ENCODE results near the gene RALGPS1. TPM values are rescaled to one million over a fixed set of nuclear protein-coding genes. Genes with fewer than 3 reads are reported as not detected.
"Not testable (repeated sequence)": the region's sequence is repeated elsewhere in the genome, so short reads cannot be mapped to it uniquely, and the experiment has no call there.

The RALGPS1 gene
- total RNA-seq, 4 donors from 2014 or later, result 2.2 to 10.3 (median 5.4) TPM

DNA sequence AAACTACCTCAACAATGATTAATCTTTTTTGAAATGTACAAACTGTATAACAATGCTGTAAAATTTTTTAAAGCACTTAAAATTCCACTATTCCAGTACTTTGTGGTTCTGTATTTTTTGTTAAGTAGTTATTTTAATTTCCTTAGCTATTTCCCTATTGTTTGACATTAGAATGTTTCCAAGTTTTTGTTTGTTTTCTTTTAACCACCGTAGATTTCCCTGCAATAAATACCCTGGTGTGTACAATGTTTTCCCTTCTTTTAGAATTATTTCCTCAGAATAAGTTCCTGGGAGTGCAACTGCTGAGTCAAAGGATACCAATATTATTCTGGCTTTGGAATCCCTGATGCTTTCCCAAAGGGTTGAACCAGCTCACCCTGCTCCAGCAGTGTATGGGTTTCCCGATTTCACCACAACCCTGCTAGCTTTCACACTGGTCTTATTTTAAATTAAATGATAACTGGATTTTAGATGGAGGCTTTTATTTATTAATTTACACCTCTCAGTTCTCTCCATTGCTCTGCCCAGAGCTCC, 228.4 kb downstream of the RALGPS1 start:
- Histone ChIP-seq H3K4me3 (no peak overlapping the region), H3K4me1 (peaks cover 41 to 54% of the 10 kb centered on the region in 2 donors), H3K9me3 (no peaks in the 10 kb centered on the region), H3K27me3 (no peaks in the 10 kb centered on the region), H3K27ac (peak overlapping the region; percentile 81 to 89 (median 87)), H3K36me3 (no peaks in the 10 kb centered on the region)
- no peak for TF ChIP-seq POLR2A (IDR thresholded peaks at IDR 0.05)
- TF ChIP-seq, protein P1, sequence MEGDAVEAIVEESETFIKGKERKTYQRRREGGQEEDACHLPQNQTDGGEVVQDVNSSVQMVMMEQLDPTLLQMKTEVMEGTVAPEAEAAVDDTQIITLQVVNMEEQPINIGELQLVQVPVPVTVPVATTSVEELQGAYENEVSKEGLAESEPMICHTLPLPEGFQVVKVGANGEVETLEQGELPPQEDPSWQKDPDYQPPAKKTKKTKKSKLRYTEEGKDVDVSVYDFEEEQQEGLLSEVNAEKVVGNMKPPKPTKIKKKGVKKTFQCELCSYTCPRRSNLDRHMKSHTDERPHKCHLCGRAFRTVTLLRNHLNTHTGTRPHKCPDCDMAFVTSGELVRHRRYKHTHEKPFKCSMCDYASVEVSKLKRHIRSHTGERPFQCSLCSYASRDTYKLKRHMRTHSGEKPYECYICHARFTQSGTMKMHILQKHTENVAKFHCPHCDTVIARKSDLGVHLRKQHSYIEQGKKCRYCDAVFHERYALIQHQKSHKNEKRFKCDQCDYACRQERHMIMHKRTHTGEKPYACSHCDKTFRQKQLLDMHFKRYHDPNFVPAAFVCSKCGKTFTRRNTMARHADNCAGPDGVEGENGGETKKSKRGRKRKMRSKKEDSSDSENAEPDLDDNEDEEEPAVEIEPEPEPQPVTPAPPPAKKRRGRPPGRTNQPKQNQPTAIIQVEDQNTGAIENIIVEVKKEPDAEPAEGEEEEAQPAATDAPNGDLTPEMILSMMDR (IDR thresholded peaks at IDR 0.05 in 4 of 5, conservative IDR thresholded peaks at IDR 0.05 in 1 of 5), result no peak
- ATAC-seq (no peak), DNase-seq (no peak)
- intact Hi-C loops (cut with DNase I; ENCODE audit: low total_unique reads), result no loop called here
- in situ Hi-C loops (cut with MboI; ENCODE audit: low sequenced_read_pairs in 4 of 4), result no loop called here

DNA sequence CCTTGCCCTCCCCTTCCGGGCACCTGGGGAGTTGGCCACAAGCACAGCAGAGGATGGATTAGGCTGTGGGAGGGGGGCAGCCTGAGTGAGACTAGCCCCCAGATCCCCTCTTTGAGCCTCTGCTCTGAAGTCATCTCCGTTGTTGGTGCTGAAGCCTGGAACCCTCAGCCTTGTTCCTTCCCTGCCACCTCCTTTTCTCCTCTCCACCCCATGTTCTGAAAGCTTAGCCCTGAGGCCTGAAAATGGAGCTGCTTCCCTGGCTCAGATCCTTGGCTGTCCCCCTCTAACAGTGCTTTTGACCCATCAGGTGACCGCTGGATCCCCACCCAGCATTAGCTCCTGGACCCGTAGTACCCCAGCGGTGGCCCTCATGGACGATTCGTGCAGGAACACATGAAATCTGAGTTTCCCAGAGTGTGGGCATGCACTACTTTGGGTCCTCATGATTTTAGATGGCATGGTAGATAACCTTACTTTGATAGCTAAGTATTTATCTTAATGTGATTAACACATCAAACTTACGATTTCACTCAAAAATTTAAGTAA, 229.4 kb downstream of the RALGPS1 start:
- Histone ChIP-seq H3K27me3 (no peaks in the 10 kb centered on the region), H3K4me3 (no peak overlapping the region), H3K27ac (peak overlapping the region; percentile 81 to 89 (median 87)), H3K9me3 (no peaks in the 10 kb centered on the region), H3K4me1 (peaks cover 31 to 47% of the 10 kb centered on the region in 2 donors), H3K36me3 (no peaks in the 10 kb centered on the region)
- DNase-seq (no peak), ATAC-seq (no peak)
- intact Hi-C loops (cut with DNase I; ENCODE audit: low total_unique reads), result no loop called here
- no peak for TF ChIP-seq POLR2A (IDR thresholded peaks at IDR 0.05)
- TF ChIP-seq, protein P1 (IDR thresholded peaks at IDR 0.05 in 4 of 5, conservative IDR thresholded peaks at IDR 0.05 in 1 of 5), result no peak
- in situ Hi-C loops (cut with MboI; ENCODE audit: low sequenced_read_pairs in 4 of 4), result no loop called here

DNA sequence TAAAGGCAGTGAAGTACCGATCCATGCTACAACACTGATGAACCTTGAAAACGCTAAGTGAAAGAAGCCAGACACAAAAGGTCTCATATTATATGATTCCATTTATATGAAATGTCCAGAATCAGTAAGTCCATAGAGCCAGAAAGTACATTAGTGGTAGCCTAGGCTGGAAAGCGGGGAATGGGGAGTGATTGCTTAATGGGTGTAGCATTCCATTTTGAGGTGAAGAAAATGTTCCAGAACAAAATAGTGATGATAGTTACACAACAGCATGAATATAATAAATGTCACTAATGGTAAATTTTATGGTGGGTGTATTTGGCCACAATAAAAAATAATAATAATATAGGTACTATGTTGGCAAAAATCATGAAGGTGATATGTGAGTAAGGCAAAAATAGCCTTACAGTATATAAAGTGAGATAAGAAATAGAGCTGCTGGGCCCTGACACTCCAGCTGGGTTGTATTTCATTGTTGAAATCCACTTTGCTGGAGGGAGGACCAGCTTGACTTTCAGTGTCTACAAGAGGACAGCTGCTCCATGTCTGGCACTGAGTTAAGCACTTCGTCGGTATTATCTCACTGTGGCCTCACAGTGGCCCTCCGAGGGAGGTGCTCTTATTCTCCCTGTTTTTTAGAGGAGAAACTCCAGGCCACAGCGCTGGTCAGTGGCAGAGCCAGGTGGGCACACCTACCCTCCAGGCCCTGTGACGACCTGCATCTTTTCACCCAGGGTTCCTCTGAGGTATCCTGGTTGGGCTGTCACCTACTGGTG, 230.3 kb downstream of the RALGPS1 start:
- H3K4me3 ChIP-seq, result no peak overlapping the region
- peak overlapping the region; percentile 81 to 89 (median 87) for H3K27ac ChIP-seq
- H3K36me3 ChIP-seq, result no peaks in the 10 kb centered on the region
- intact Hi-C loops (cut with DNase I; ENCODE audit: low total_unique reads) (loop anchor here (1.0 kb wide), 2 partner anchors 31 to 180 kb away; no protein-coding TSS in a partner anchor), in situ Hi-C loops (cut with MboI; ENCODE audit: low sequenced_read_pairs in 4 of 4) (no loop called here)
- H3K27me3 ChIP-seq, result no peaks in the 10 kb centered on the region
- H3K9me3 ChIP-seq, result no peaks in the 10 kb centered on the region
- DNase-seq (peak; percentile 84 to 93), ATAC-seq (peak; percentile 96 to 97)
- H3K4me1 ChIP-seq, result peaks cover 23 to 38% of the 10 kb centered on the region in 2 donors
- no peak for TF ChIP-seq POLR2A (IDR thresholded peaks at IDR 0.05)
- TF ChIP-seq, protein P1 (IDR thresholded peaks at IDR 0.05 in 4 of 5, conservative IDR thresholded peaks at IDR 0.05 in 1 of 5), result peak; percentile 35 to 50 (median 42)

DNA sequence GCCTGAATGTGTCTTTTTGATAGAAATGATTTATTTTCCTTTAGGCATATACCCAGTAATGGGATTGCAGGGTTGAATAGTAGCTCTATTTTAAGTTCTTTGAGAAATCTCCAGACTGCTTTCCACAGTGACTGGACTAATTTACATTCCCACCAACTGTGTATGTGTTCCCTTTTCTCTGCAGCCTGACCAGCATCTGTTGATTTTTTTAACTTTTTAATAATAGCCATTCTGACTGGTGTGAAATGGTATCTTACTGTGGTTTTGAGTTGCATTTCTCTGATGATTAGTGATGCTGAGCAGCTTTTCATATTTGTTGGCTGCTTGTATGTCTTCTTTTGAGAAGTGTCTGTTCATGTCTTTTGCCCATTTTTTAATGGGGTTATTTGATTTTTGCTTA, 232.3 kb downstream of the RALGPS1 start:
- intact Hi-C loops (cut with DNase I; ENCODE audit: low total_unique reads); DNase-seq; H3K4me3 ChIP-seq; H3K36me3 ChIP-seq; H3K9me3 ChIP-seq; in situ Hi-C loops (cut with MboI; ENCODE audit: low sequenced_read_pairs in 4 of 4); H3K27me3 ChIP-seq; ATAC-seq: not testable (repeated sequence)
- Histone ChIP-seq H3K4me1 (peaks cover 12 to 33% of the 10 kb centered on the region in 2 donors), H3K27ac (peak overlapping the region in 2 of 4 donors; percentile 86 to 89)

DNA sequence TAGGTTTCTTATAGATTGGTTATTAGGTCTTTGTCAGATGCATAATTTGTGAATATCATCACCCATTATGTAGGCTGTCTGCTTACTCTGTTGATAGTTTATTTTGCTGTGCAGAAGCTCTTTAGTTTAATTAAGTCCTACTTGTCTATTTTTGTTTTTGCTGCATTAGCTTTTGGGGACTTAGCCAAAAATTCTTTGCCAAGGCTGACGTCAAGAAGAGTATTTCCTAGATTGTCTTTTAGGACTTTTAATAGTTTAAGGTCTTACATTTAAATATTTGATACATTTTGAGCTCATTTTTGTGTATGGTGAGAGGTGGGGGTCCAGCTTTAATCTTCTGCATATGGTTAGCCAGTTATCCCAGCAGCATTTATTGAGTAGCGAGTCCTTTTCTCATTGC, 232.7 kb downstream of the RALGPS1 start:
- Histone ChIP-seq H3K27me3 (no peaks in the 10 kb centered on the region), H3K9me3 (no peaks in the 10 kb centered on the region), H3K4me1 (peaks cover 12 to 33% of the 10 kb centered on the region in 2 donors), H3K27ac (peak overlapping the region in 2 of 4 donors; percentile 86 to 89), H3K4me3 (no peak overlapping the region), H3K36me3 (no peaks in the 10 kb centered on the region)
- TF ChIP-seq POLR2A (IDR thresholded peaks at IDR 0.05), result no peak
- TF ChIP-seq, protein P1 (IDR thresholded peaks at IDR 0.05 in 4 of 5, conservative IDR thresholded peaks at IDR 0.05 in 1 of 5), result no peak
- in situ Hi-C loops (cut with MboI; ENCODE audit: low sequenced_read_pairs in 4 of 4), result no loop called here
- intact Hi-C loops (cut with DNase I; ENCODE audit: low total_unique reads), result no loop called here
- DNase-seq (no peak), ATAC-seq (no peak)

All from gastrocnemius medialis (tissue), 4 donors.